ENCODE measurements around the gene RMND1. TPM values are rescaled to one million over a fixed set of nuclear protein-coding genes. Genes with fewer than 3 reads are reported as not detected.

Gene RMND1
- total RNA-seq, 2 donors from 2014 or later: 19.2 to 27.3 TPM

GRCh38 chr6:151425561-151425960 lies 26.4 kb downstream of the RMND1 start:
- H3K27ac Mint-ChIP-seq: no peak overlapping the region
- ATAC-seq (no peak), DNase-seq (ENCODE audit: low spot score) (no peak)
- H3K9me3 Mint-ChIP-seq: no peaks in the 10 kb centered on the region
- no peaks in the 10 kb centered on the region for H3K4me1 Mint-ChIP-seq (ENCODE audit: low read depth in 2 of 2)
- H3K27me3 Mint-ChIP-seq: no peaks in the 10 kb centered on the region
- H3K36me3 Mint-ChIP-seq: peaks cover 18% of the 10 kb centered on the region
- H3K4me3 Mint-ChIP-seq: no peak overlapping the region

GRCh38 chr6:151422981-151423380 lies 28.9 kb downstream of the RMND1 start:
- DNase-seq (ENCODE audit: low spot score): no peak
- ATAC-seq: no peak
- Mint-ChIP-seq H3K4me3 (no peak overlapping the region), H3K9me3 (no peaks in the 10 kb centered on the region), H3K36me3 (peaks cover 12% of the 10 kb centered on the region), H3K4me1 (ENCODE audit: low read depth in 2 of 2) (no peaks in the 10 kb centered on the region), H3K27me3 (no peaks in the 10 kb centered on the region), H3K27ac (no peak overlapping the region)

- no peaks in the 10 kb centered on the region for H3K9me3 Mint-ChIP-seq
- ATAC-seq (no peak), DNase-seq (ENCODE audit: low spot score) (no peak)
- no peak overlapping the region for H3K27ac Mint-ChIP-seq
- no peaks in the 10 kb centered on the region for H3K27me3 Mint-ChIP-seq
- H3K4me3 Mint-ChIP-seq: no peak overlapping the region
- H3K4me1 Mint-ChIP-seq (ENCODE audit: low read depth in 2 of 2): peaks cover 6 to 15% of the 10 kb centered on the region in 2 donors
- peaks cover 26% of the 10 kb centered on the region for H3K36me3 Mint-ChIP-seq
Measured at GRCh38 chr6:151417477-151417876, 34.4 kb downstream of the RMND1 start.

GRCh38 chr6:151414641-151415260 lies 37.2 kb downstream of the RMND1 start:
- peaks cover 6 to 15% of the 10 kb centered on the region in 2 donors for H3K4me1 Mint-ChIP-seq (ENCODE audit: low read depth in 2 of 2)
- no peaks in the 10 kb centered on the region for H3K27me3 Mint-ChIP-seq
- H3K36me3 Mint-ChIP-seq: peaks cover 33% of the 10 kb centered on the region
- H3K4me3 Mint-ChIP-seq: no peak overlapping the region
- H3K9me3 Mint-ChIP-seq: no peaks in the 10 kb centered on the region
- no peak overlapping the region for H3K27ac Mint-ChIP-seq
- no peak for ATAC-seq
- no peak for DNase-seq (ENCODE audit: low spot score)

GRCh38 chr6:151413372-151414145 lies 38.4 kb downstream of the RMND1 start:
- no peak for ATAC-seq

GRCh38 chr6:151412909-151413308 lies 39.0 kb downstream of the RMND1 start:
- DNase-seq (ENCODE audit: low spot score) (no peak), ATAC-seq (no peak)
- H3K4me1 Mint-ChIP-seq (ENCODE audit: low read depth in 2 of 2): peaks cover 15% of the 10 kb centered on the region in 2 donors
- no peak overlapping the region for H3K4me3 Mint-ChIP-seq
- H3K9me3 Mint-ChIP-seq: no peaks in the 10 kb centered on the region
- no peak overlapping the region for H3K27ac Mint-ChIP-seq
- no peaks in the 10 kb centered on the region for H3K27me3 Mint-ChIP-seq
- peaks cover 36% of the 10 kb centered on the region for H3K36me3 Mint-ChIP-seq

More at GRCh38 chr6:151413372-151414145, 38.4 kb downstream of the RMND1 start:
- Mint-ChIP-seq H3K4me3 (no peak overlapping the region), H3K4me1 (ENCODE audit: low read depth in 2 of 2) (peaks cover 15% of the 10 kb centered on the region in 2 donors), H3K9me3 (no peaks in the 10 kb centered on the region), H3K27ac (peak overlapping the region in 1 of 2 donors; percentile 57), H3K36me3 (peaks cover 36% of the 10 kb centered on the region), H3K27me3 (no peaks in the 10 kb centered on the region)
- DNase-seq (ENCODE audit: low spot score): no peak

GRCh38 chr6:151409679-151410078 lies 42.2 kb downstream of the RMND1 start:
- H3K9me3 Mint-ChIP-seq: no peaks in the 10 kb centered on the region
- peak overlapping the region; percentile 6 to 50 for H3K27ac Mint-ChIP-seq
- H3K36me3 Mint-ChIP-seq: peaks cover 27% of the 10 kb centered on the region
- H3K27me3 Mint-ChIP-seq: no peaks in the 10 kb centered on the region
- DNase-seq (ENCODE audit: low spot score): no peak
- peaks cover 14 to 19% of the 10 kb centered on the region in 2 donors for H3K4me1 Mint-ChIP-seq (ENCODE audit: low read depth in 2 of 2)
- no peak overlapping the region for H3K4me3 Mint-ChIP-seq
- ATAC-seq: no peak

- Mint-ChIP-seq H3K36me3 (peaks cover 22% of the 10 kb centered on the region), H3K4me1 (ENCODE audit: low read depth in 2 of 2) (peaks cover 12 to 19% of the 10 kb centered on the region in 2 donors), H3K27ac (peak overlapping the region; percentile 6 to 50), H3K9me3 (no peaks in the 10 kb centered on the region), H3K4me3 (no peak overlapping the region), H3K27me3 (no peaks in the 10 kb centered on the region)
- DNase-seq (ENCODE audit: low spot score) (no peak), ATAC-seq (no peak)
Measured at GRCh38 chr6:151409260-151409659, 42.7 kb downstream of the RMND1 start.

- ATAC-seq (no peak), DNase-seq (ENCODE audit: low spot score) (no peak)
- Mint-ChIP-seq H3K36me3 (peaks cover 20% of the 10 kb centered on the region), H3K9me3 (no peaks in the 10 kb centered on the region), H3K27ac (peak overlapping the region; percentile 6 to 50), H3K4me3 (no peak overlapping the region), H3K27me3 (no peaks in the 10 kb centered on the region), H3K4me1 (ENCODE audit: low read depth in 2 of 2) (peaks cover 10 to 19% of the 10 kb centered on the region in 2 donors)
Measured at GRCh38 chr6:151408858-151409257, 43.1 kb downstream of the RMND1 start.

- ATAC-seq (no peak), DNase-seq (ENCODE audit: low spot score) (no peak)
- Mint-ChIP-seq H3K27ac (peak overlapping the region; percentile 30 to 55), H3K4me1 (ENCODE audit: low read depth in 2 of 2) (peaks cover 20 to 23% of the 10 kb centered on the region in 2 donors), H3K9me3 (no peaks in the 10 kb centered on the region), H3K27me3 (no peaks in the 10 kb centered on the region), H3K36me3 (peaks cover 14% of the 10 kb centered on the region), H3K4me3 (no peak overlapping the region)
Measured at GRCh38 chr6:151403919-151404308, 48.0 kb downstream of the RMND1 start.

GRCh38 chr6:151402228-151402627 lies 49.7 kb downstream of the RMND1 start:
- DNase-seq (ENCODE audit: low spot score) (no peak), ATAC-seq (no peak)
- Mint-ChIP-seq H3K27me3 (no peaks in the 10 kb centered on the region), H3K27ac (no peak overlapping the region), H3K36me3 (peaks cover 11% of the 10 kb centered on the region), H3K4me3 (no peak overlapping the region), H3K9me3 (no peaks in the 10 kb centered on the region), H3K4me1 (ENCODE audit: low read depth in 2 of 2) (peaks cover 21 to 27% of the 10 kb centered on the region in 2 donors)

GRCh38 chr6:151400473-151400872 lies 51.5 kb downstream of the RMND1 start:
- peaks cover 28 to 29% of the 10 kb centered on the region in 2 donors for H3K4me1 Mint-ChIP-seq (ENCODE audit: low read depth in 2 of 2)
- no peaks in the 10 kb centered on the region for H3K9me3 Mint-ChIP-seq
- peak overlapping the region; percentile 49 to 54 for H3K27ac Mint-ChIP-seq
- peaks cover 16% of the 10 kb centered on the region for H3K36me3 Mint-ChIP-seq
- H3K27me3 Mint-ChIP-seq: no peaks in the 10 kb centered on the region
- no peak for DNase-seq (ENCODE audit: low spot score)
- H3K4me3 Mint-ChIP-seq: no peak overlapping the region
- no peak for ATAC-seq

- Mint-ChIP-seq H3K9me3 (no peaks in the 10 kb centered on the region), H3K4me3 (no peak overlapping the region), H3K36me3 (peaks cover 16% of the 10 kb centered on the region), H3K4me1 (ENCODE audit: low read depth in 2 of 2) (peaks cover 35 to 36% of the 10 kb centered on the region in 2 donors), H3K27me3 (no peaks in the 10 kb centered on the region), H3K27ac (no peak overlapping the region)
- DNase-seq (ENCODE audit: low spot score): no peak
- no peak for ATAC-seq
Measured at GRCh38 chr6:151399679-151400078, 52.2 kb downstream of the RMND1 start.

GRCh38 chr6:151393410-151393809 lies 58.5 kb downstream of the RMND1 start:
- Mint-ChIP-seq H3K4me3 (peak overlapping the region; percentile 99), H3K27ac (peak overlapping the region; percentile 97 to 98), H3K36me3 (peaks cover 13% of the 10 kb centered on the region), H3K9me3 (no peaks in the 10 kb centered on the region), H3K4me1 (ENCODE audit: low read depth in 2 of 2) (peaks cover 48 to 56% of the 10 kb centered on the region in 2 donors), H3K27me3 (no peaks in the 10 kb centered on the region)
- ATAC-seq (no peak), DNase-seq (ENCODE audit: low spot score) (no peak)
